Muscle of leg (tissue), 11 donors: ENCODE results near the gene TMX3. TPM values are rescaled to one million over a fixed set of nuclear protein-coding genes. Genes with fewer than 3 reads are reported as not detected.

Experiments used
- DNase-seq: peaks from one replicate; pipeline ENCODE4 v3.0.0; 2013
- H3K27ac ChIP-seq: one replicate; pipeline ENCODE4 v1.5.1; 2013; ENCODE audit warnings: mild to moderate bottlenecking, low read length, control low read depth
- H3K27me3 ChIP-seq: one replicate; pipeline ENCODE4 v1.6.1; 2013; ENCODE audit warnings: low read length; ENCODE audit not compliant: control insufficient read depth, insufficient read depth
- H3K36me3 ChIP-seq: one replicate; pipeline ENCODE4 v1.6.1; 2013; ENCODE audit warnings: low read length; ENCODE audit not compliant: control insufficient read depth, insufficient read depth
- H3K4me1 ChIP-seq: one replicate; pipeline ENCODE4 v1.6.1; 2013; ENCODE audit warnings: low read length; ENCODE audit not compliant: control insufficient read depth, insufficient read depth
- H3K4me3 ChIP-seq: one replicate; pipeline ENCODE4 v1.5.1; 2013; ENCODE audit warnings: low read length, control low read depth
- H3K9me3 ChIP-seq: replicated peaks from 2 replicates; pipeline ENCODE4 v1.6.1; 2013; ENCODE audit warnings: low read depth, low read length; ENCODE audit not compliant: control insufficient read depth
- WGBS: methylation state at CpG from one replicate; pipeline ENCODE4 v1.1.5; 2013; ENCODE audit warnings: missing lambda C conversion rate; ENCODE audit not compliant: insufficient coverage; 5-methylcytosine and 5-hydroxymethylcytosine counted together
- polyA plus RNA-seq, 8 donors: library from polyadenylated mRNA; unstranded; fragments of 120-200 nt; gene quantifications; one replicate each; pipeline versions ENCODE4 v1.2.1 to v1.2.3, GENCODE V29; 2013; ENCODE audit warnings: inconsistent platforms in 1 of 8, low replicate concordance in 1 of 8; ENCODE audit not compliant: insufficient read length in 8 of 8, insufficient read depth in 1 of 8
- total RNA-seq: library from RNA; stranded (reverse); fragments of 120-200 nt; gene quantifications from one replicate; pipeline ENCODE4 v1.2.4, GENCODE V29; 2013

The TMX3 gene
- total and polyA plus RNA-seq, 9 donors = 31.6 to 57.2 (median 43.7) TPM

GRCh38 chr18:68714366-68714711 lies 569 bp downstream of the TMX3 start:
- Histone ChIP-seq H3K36me3 (peaks cover 21% of the 10 kb centered on the region), H3K27me3 (no peaks in the 10 kb centered on the region), H3K9me3 (no peaks in the 10 kb centered on the region), H3K27ac (peak overlapping the region; percentile 89), H3K4me3 (peak overlapping the region; percentile 86), H3K4me1 (peaks cover 5% of the 10 kb centered on the region)
- peak; percentile 53 for DNase-seq
- 0% methylated on average over 12 of the region's 14 CpGs for WGBS

- 80% methylated on average over 1 of the region's 6 CpGs for WGBS
- Histone ChIP-seq H3K9me3 (no peaks in the 10 kb centered on the region), H3K27me3 (no peaks in the 10 kb centered on the region), H3K36me3 (peaks cover 22% of the 10 kb centered on the region), H3K4me1 (peaks cover 5% of the 10 kb centered on the region), H3K27ac (no peak overlapping the region), H3K4me3 (peak overlapping the region; percentile 86)
- no peak for DNase-seq
Observed at GRCh38 chr18:68713796-68714195, 1.1 kb downstream of the TMX3 start.

- Histone ChIP-seq H3K4me3 (no peak overlapping the region), H3K4me1 (peaks cover 5% of the 10 kb centered on the region)
- WGBS = 100% methylated on average over 1 of the region's 4 CpGs
Observed at GRCh38 chr18:68713131-68713530, 1.8 kb downstream of the TMX3 start.

GRCh38 chr18:68707646-68708045 lies 7.3 kb downstream of the TMX3 start:
- no peaks in the 10 kb centered on the region for H3K27me3 ChIP-seq
- no peak for DNase-seq
- no peak overlapping the region for H3K27ac ChIP-seq
- H3K4me1 ChIP-seq = no peaks in the 10 kb centered on the region
- WGBS = no CpG with 5 or more reads among the region's 2 CpGs
- peaks cover 36% of the 10 kb centered on the region for H3K36me3 ChIP-seq
- H3K4me3 ChIP-seq = no peak overlapping the region
- H3K9me3 ChIP-seq = no peaks in the 10 kb centered on the region

More at GRCh38 chr18:68713131-68713530, 1.8 kb downstream of the TMX3 start:
- no peak for DNase-seq
- H3K27me3 ChIP-seq = no peaks in the 10 kb centered on the region
- H3K9me3 ChIP-seq = no peaks in the 10 kb centered on the region
- no peak overlapping the region for H3K27ac ChIP-seq
- H3K36me3 ChIP-seq = peaks cover 27% of the 10 kb centered on the region

- Histone ChIP-seq H3K4me1 (no peaks in the 10 kb centered on the region), H3K27ac (no peak overlapping the region), H3K27me3 (no peaks in the 10 kb centered on the region), H3K4me3 (no peak overlapping the region), H3K9me3 (no peaks in the 10 kb centered on the region), H3K36me3 (peaks cover 24% of the 10 kb centered on the region)
- WGBS = no CpG with 5 or more reads among the region's 1 CpG
- no peak for DNase-seq
Observed at GRCh38 chr18:68705119-68705518, 9.8 kb downstream of the TMX3 start.

- Histone ChIP-seq H3K9me3 (no peaks in the 10 kb centered on the region), H3K36me3 (peaks cover 15% of the 10 kb centered on the region), H3K4me3 (no peak overlapping the region), H3K27me3 (no peaks in the 10 kb centered on the region), H3K4me1 (no peaks in the 10 kb centered on the region), H3K27ac (no peak overlapping the region)
- 67% methylated on average over 2 of the region's 3 CpGs for WGBS
- no peak for DNase-seq
Observed at GRCh38 chr18:68703326-68703725, 11.6 kb downstream of the TMX3 start.

GRCh38 chr18:68701353-68701752 lies 13.6 kb downstream of the TMX3 start:
- no peak for DNase-seq
- 100% methylated on average over 2 of the region's 4 CpGs for WGBS
- H3K36me3 ChIP-seq = peaks cover 12% of the 10 kb centered on the region
- H3K4me1 ChIP-seq = no peaks in the 10 kb centered on the region
- no peak overlapping the region for H3K4me3 ChIP-seq
- no peaks in the 10 kb centered on the region for H3K27me3 ChIP-seq
- H3K9me3 ChIP-seq = no peaks in the 10 kb centered on the region
- H3K27ac ChIP-seq = no peak overlapping the region

- H3K27me3 ChIP-seq = no peaks in the 10 kb centered on the region
- H3K4me3 ChIP-seq = no peak overlapping the region
- peaks cover 17% of the 10 kb centered on the region for H3K36me3 ChIP-seq
- H3K27ac ChIP-seq = no peak overlapping the region
- H3K9me3 ChIP-seq = no peaks in the 10 kb centered on the region
- WGBS = no CpG with 5 or more reads among the region's 1 CpG
- H3K4me1 ChIP-seq = no peaks in the 10 kb centered on the region
- no peak for DNase-seq
Observed at GRCh38 chr18:68699043-68699442, 15.9 kb downstream of the TMX3 start.

GRCh38 chr18:68696937-68697336 lies 18.0 kb downstream of the TMX3 start:
- WGBS = no CpG with 5 or more reads among the region's 2 CpGs
- Histone ChIP-seq H3K27me3 (no peaks in the 10 kb centered on the region), H3K36me3 (peaks cover 31% of the 10 kb centered on the region), H3K9me3 (no peaks in the 10 kb centered on the region), H3K4me3 (no peak overlapping the region), H3K27ac (no peak overlapping the region), H3K4me1 (no peaks in the 10 kb centered on the region)
- no peak for DNase-seq

- no peaks in the 10 kb centered on the region for H3K27me3 ChIP-seq
- H3K9me3 ChIP-seq = no peaks in the 10 kb centered on the region
- no peaks in the 10 kb centered on the region for H3K4me1 ChIP-seq
- H3K36me3 ChIP-seq = peaks cover 35% of the 10 kb centered on the region
- no peak overlapping the region for H3K4me3 ChIP-seq
- WGBS = 80% methylated on average over 6 of the region's 11 CpGs
- DNase-seq = no peak
- H3K27ac ChIP-seq = no peak overlapping the region
Observed at GRCh38 chr18:68694316-68694715, 20.6 kb downstream of the TMX3 start.

GRCh38 chr18:68693091-68693815 lies 21.7 kb downstream of the TMX3 start:
- H3K27ac ChIP-seq = no peak overlapping the region
- WGBS = 95% methylated on average over 26 of the region's 26 CpGs
- no peak overlapping the region for H3K4me3 ChIP-seq
- no peaks in the 10 kb centered on the region for H3K4me1 ChIP-seq
- DNase-seq = no peak
- no peaks in the 10 kb centered on the region for H3K9me3 ChIP-seq
- H3K27me3 ChIP-seq = no peaks in the 10 kb centered on the region
- peaks cover 35% of the 10 kb centered on the region for H3K36me3 ChIP-seq
